Colonic mucosa (tissue), 4 donors: ENCODE data around the gene TREML2. TPM values are rescaled to one million over a fixed set of nuclear protein-coding genes. Genes with fewer than 3 reads are reported as not detected.

Experiments used
- DNase-seq: peaks from one replicate; pipeline ENCODE4 v3.0.0-alpha.2; 2020
- H3K27ac ChIP-seq: fragments of 200-600 bp; one replicate; pipeline ENCODE4 v1.8.0; 2021
- H3K27me3 ChIP-seq: fragments of 200-600 bp; one replicate; pipeline ENCODE4 v1.8.0; 2021
- H3K36me3 ChIP-seq: fragments of 200-600 bp; one replicate; pipeline ENCODE4 v1.8.0; 2021
- H3K4me1 ChIP-seq: fragments of 200-600 bp; one replicate; pipeline ENCODE4 v1.8.0; 2021; ENCODE audit warnings: mild to moderate bottlenecking
- H3K4me3 ChIP-seq: fragments of 200-600 bp; one replicate; pipeline ENCODE4 v1.8.0; 2021
- H3K9ac ChIP-seq, 2 donors: one replicate each; pipeline ENCODE4 v1.7.0; 2013; ENCODE audit warnings: control low read depth in 2 of 2, low read depth in 2 of 2, low read length in 2 of 2
- H3K9me3 ChIP-seq: fragments of 200-600 bp; one replicate; pipeline ENCODE4 v1.8.0; 2021
- CTCF ChIP-seq: fragments of 200-600 bp; IDR thresholded peaks from one replicate; pipeline ENCODE4 v1.8.0; 2022; ENCODE audit warnings: antibody characterized with exemption, mild to moderate bottlenecking
- intact Hi-C: fragments of 100-400 bp; cut with DNase I; formaldehyde crosslinking; loops from one replicate; pipeline ENCODE4 v1.14.1; 2022
- total RNA-seq, 2 donors: library from RNA; stranded (reverse); fragmentation: NEBNext Ultra II Directional in 1 of 2; extraction: Animal tissue kit (Norgen Biotek cat#: 25700) in 1 of 2; gene quantifications; one replicate each; pipeline ENCODE4 v1.2.1, GENCODE V29; 2021
- donor health status: healthy.
- donor health status: DM: no; HTN: no; CAD: no.
- donor health status: DM: no; HTN: no; CAD: no.

TREML2 gene
- total RNA-seq, 2 donors from 2014 or later: 0.11 TPM; not detected in 1

GRCh38 chr6:41171908-41172307, 29.0 kb downstream of the TREML2 start:
- Histone ChIP-seq H3K27ac (no peak overlapping the region), H3K36me3 (no peaks in the 10 kb centered on the region), H3K9me3 (no peaks in the 10 kb centered on the region), H3K4me1 (no peaks in the 10 kb centered on the region), H3K27me3 (no peaks in the 10 kb centered on the region), H3K4me3 (no peak overlapping the region), H3K9ac (no peak overlapping the region)
- intact Hi-C loops: no loop called here
- no peak for DNase-seq
- TF ChIP-seq CTCF: no peak

- H3K4me3 ChIP-seq: no peak overlapping the region
- no peaks in the 10 kb centered on the region for H3K4me1 ChIP-seq
- intact Hi-C loops: no loop called here
- no peaks in the 10 kb centered on the region for H3K27me3 ChIP-seq
- no peak overlapping the region for H3K27ac ChIP-seq
- H3K36me3 ChIP-seq: no peaks in the 10 kb centered on the region
- no peaks in the 10 kb centered on the region for H3K9me3 ChIP-seq
- DNase-seq: no peak
- no peak for TF ChIP-seq CTCF
- no peak overlapping the region for H3K9ac ChIP-seq
These were observed 30.3 kb downstream of the TREML2 start for GRCh38 chr6:41170547-41171160.

- no peak overlapping the region for H3K9ac ChIP-seq
- intact Hi-C loops: no loop called here
- no peak for TF ChIP-seq CTCF
- no peak for DNase-seq
- no peaks in the 10 kb centered on the region for H3K9me3 ChIP-seq
- no peaks in the 10 kb centered on the region for H3K4me1 ChIP-seq
- no peak overlapping the region for H3K4me3 ChIP-seq
- no peaks in the 10 kb centered on the region for H3K27me3 ChIP-seq
- H3K36me3 ChIP-seq: no peaks in the 10 kb centered on the region
- H3K27ac ChIP-seq: no peak overlapping the region
These were observed 33.6 kb downstream of the TREML2 start for GRCh38 chr6:41167173-41167963.

GRCh38 chr6:41164551-41165120, 36.3 kb downstream of the TREML2 start:
- Histone ChIP-seq H3K9me3 (no peaks in the 10 kb centered on the region), H3K4me3 (no peak overlapping the region), H3K36me3 (no peaks in the 10 kb centered on the region), H3K27ac (no peak overlapping the region), H3K9ac (no peak overlapping the region), H3K4me1 (no peaks in the 10 kb centered on the region), H3K27me3 (no peaks in the 10 kb centered on the region)
- DNase-seq: no peak
- no peak for TF ChIP-seq CTCF
- intact Hi-C loops: no loop called here

GRCh38 chr6:41163419-41163717, 37.6 kb downstream of the TREML2 start:
- intact Hi-C loops: no loop called here
- Histone ChIP-seq H3K4me3 (no peak overlapping the region), H3K9ac (no peak overlapping the region), H3K27me3 (no peaks in the 10 kb centered on the region), H3K4me1 (no peaks in the 10 kb centered on the region), H3K9me3 (no peaks in the 10 kb centered on the region), H3K36me3 (no peaks in the 10 kb centered on the region), H3K27ac (no peak overlapping the region)
- no peak for TF ChIP-seq CTCF
- DNase-seq: no peak
